Progenitor cell of endocrine pancreas (in vitro differentiated cells): ENCODE data around the gene GMPR2. TPM values are rescaled to one million over a fixed set of nuclear protein-coding genes. Genes with fewer than 3 reads are reported as not detected.
A peak's percentile ranks its signal among the peaks of the same experiment; 100 is the strongest.

ENCODE experiments used
- DNase-seq: peaks from one replicate; pipeline ENCODE4 v3.0.0; 2021; ENCODE audit warnings: low spot score; ENCODE audit not compliant: unreplicated experiment
- H3K27ac Mint-ChIP-seq: 2 replicates; pipeline ENCODE4 v1.8.0; 2021; ENCODE audit warnings: mild to moderate bottlenecking, moderate library complexity, mixed read lengths
- H3K27me3 Mint-ChIP-seq: 2 replicates; pipeline ENCODE4 v1.8.0; 2021; ENCODE audit warnings: mixed read lengths
- H3K36me3 Mint-ChIP-seq: 2 replicates; pipeline ENCODE4 v1.8.0; 2022; ENCODE audit warnings: mixed read lengths; ENCODE audit not compliant: insufficient read depth
- H3K4me1 Mint-ChIP-seq: 2 replicates; pipeline ENCODE4 v1.8.0; 2021; ENCODE audit warnings: low read depth, mixed read lengths
- H3K4me3 Mint-ChIP-seq: 2 replicates; pipeline ENCODE4 v1.8.0; 2021; ENCODE audit warnings: low read depth, mild to moderate bottlenecking, moderate library complexity, mixed read lengths
- H3K9me3 Mint-ChIP-seq: 2 replicates; pipeline ENCODE4 v1.8.0; 2021; ENCODE audit warnings: low read depth, mixed read lengths
- CTCF ChIP-seq: fragments of 200-600 bp; sonication (generic); IDR thresholded peaks from one replicate; pipeline ENCODE4 v1.5.0; 2021; ENCODE audit warnings: antibody characterized with exemption, mild to moderate bottlenecking; ENCODE audit not compliant: unreplicated experiment
- total RNA-seq: library from RNA; stranded (reverse); gene quantifications from 2 replicates; pipeline ENCODE4 v1.2.1, GENCODE V29; 2021

Gene GMPR2
- total RNA-seq, 1 donor from 2014 or later: 73.6 TPM

GRCh38 chr14:24231263-24232120 is 1.2 kb upstream of the GMPR2 start:
- Mint-ChIP-seq H3K36me3 (peaks cover 6% of the 10 kb centered on the region), H3K4me3 (peak overlapping the region; percentile 98), H3K9me3 (no peaks in the 10 kb centered on the region), H3K27me3 (no peaks in the 10 kb centered on the region), H3K27ac (peak overlapping the region; percentile 97), H3K4me1 (peaks cover 17% of the 10 kb centered on the region)
- no peak for DNase-seq
- no peak for TF ChIP-seq CTCF

GRCh38 chr14:24232121-24232644 is 546 bp upstream of the GMPR2 start, which contains the start of gene NEDD8:
Gene NEDD8 (minus strand): TSS chr14:24232367. CDS start chr14:24232267, 100 bp downstream.
- DNase-seq: peak; percentile 50
- TF ChIP-seq CTCF: no peak
- H3K36me3 Mint-ChIP-seq: peaks cover 8% of the 10 kb centered on the region
- H3K9me3 Mint-ChIP-seq: no peaks in the 10 kb centered on the region
- peaks cover 17% of the 10 kb centered on the region for H3K4me1 Mint-ChIP-seq
- peak within 1 kb of the TSS; percentile 97 for H3K27ac Mint-ChIP-seq
- H3K27me3 Mint-ChIP-seq: no peaks in the 10 kb centered on the region
- peak within 1 kb of the TSS; percentile 98 for H3K4me3 Mint-ChIP-seq

- Mint-ChIP-seq H3K36me3 (peaks cover 20% of the 10 kb centered on the region), H3K27ac (peak overlapping the region; percentile 97), H3K4me1 (peaks cover 17% of the 10 kb centered on the region), H3K27me3 (no peaks in the 10 kb centered on the region), H3K4me3 (peak overlapping the region; percentile 98), H3K9me3 (no peaks in the 10 kb centered on the region)
- no peak for TF ChIP-seq CTCF
- no peak for DNase-seq
Measured at GRCh38 chr14:24233538-24233866, 773 bp downstream of the GMPR2 start.

GRCh38 chr14:24234095-24235005 is 1.6 kb downstream of the GMPR2 start:
- peaks cover 17% of the 10 kb centered on the region for H3K4me1 Mint-ChIP-seq

More at GRCh38 chr14:24234095-24235005, 1.6 kb downstream of the GMPR2 start:
- Mint-ChIP-seq H3K27ac (no peak overlapping the region), H3K27me3 (no peaks in the 10 kb centered on the region), H3K9me3 (no peaks in the 10 kb centered on the region), H3K4me3 (peak overlapping the region; percentile 98), H3K36me3 (peaks cover 21% of the 10 kb centered on the region)
- TF ChIP-seq CTCF: no peak
- DNase-seq: no peak
